ENCODE results near the gene AGBL2.

Gene AGBL2

DNA sequence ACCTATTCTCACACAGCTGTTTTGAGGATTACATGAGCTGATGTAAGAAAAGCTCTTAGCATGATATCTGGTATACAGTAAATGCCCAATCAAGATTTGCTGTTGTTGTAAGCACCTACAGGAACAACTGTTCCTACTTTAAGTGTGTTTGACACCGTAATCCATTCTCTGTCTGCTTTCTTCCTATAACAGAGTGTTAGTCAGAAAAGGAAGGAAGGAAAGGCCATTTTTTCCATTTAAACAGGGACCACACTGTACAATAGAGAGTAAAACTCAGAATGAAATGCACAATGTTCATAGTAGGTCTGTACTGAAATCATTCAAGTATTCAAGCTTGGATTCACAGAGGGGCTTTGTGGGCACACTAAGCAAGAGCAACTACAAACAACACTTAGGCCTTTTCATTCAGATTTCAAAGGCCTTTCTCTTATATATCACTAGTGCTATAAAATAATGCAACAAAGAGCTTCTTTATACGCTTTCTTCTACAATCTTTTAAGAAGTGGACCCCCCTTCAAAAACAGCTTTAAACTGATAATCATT lies 94.3 kb downstream of the AGBL2 start:
- DNase-seq = no peak

DNA sequence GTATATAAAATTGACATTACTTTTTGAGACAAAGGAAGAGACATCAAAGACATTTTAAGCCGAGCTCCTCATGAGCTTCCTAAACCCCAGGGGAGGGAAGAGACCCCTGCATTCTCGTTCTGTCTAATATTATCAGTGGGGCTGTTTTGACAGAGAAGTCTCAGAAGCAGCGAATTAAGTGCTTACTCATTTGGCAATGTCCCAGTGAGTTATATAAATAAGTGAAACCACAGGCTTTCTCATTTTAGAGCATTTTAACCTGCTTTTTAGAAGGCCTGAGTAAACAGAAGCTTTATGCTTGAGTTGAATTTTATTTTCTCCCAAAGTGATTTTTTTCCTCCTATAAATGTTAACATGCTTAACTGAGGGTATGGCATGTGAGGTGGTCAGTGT lies 97.8 kb downstream of the AGBL2 start:
- DNase-seq = no peak

DNA sequence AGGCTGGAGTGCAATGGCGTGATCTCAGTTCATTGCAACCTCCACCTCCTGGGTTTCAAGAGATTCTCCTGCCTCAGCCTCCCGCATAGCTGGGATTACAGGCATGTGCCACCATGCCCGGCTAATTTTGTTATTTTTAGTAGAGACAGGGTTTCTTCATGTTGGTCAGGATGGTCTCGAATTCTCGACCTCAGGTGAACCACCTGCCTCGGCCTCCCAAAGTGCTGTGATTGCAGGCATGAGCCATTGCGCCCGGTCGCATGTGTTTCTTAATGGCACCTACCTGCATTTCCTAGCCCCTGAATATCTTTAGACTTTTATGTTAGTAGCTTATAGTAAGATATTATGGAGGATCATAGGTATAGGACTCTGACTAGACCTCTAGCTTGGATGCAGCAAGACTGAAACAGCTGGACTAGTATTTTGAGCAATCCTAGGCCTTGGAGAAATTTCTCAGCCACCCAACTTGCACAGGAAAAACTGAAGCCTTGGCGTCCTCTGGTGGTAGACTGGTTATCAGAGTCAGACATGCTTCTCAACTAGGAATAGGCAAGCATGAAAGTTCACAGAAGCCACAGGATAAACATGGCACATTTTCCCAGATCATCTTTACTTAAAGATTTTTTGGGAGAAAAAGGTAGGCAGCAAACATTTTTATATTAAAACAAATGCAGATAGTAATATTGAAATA lies 98.3 kb downstream of the AGBL2 start:
- DNase-seq = peak; percentile 2 to 39

- DNase-seq = no peak
Observed at GRCh38 chr11:47615249-47615648, 99.9 kb downstream of the AGBL2 start.

DNA sequence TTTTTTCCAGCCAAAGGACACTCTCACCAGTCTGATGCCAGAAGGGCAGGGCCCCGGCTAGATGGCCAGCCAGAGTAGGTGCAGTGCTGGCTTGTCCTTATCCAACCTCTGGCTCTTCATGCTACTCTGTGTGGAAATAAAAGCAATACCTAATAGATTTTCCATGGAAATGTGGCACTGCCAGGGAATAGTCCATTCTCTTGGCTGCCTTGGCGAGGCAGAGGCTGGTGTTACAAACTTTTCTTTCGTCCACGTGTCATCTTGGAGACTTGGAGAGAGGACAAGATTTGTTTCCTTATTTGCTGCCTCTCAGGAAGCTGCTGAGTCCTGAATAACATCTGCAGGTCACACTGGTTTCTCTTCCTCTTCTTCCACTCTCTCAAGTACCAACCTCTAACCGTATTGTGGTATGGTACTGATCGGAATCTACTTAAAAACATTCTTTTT lies 103.8 kb downstream of the AGBL2 start:
- no peak for DNase-seq

DNA sequence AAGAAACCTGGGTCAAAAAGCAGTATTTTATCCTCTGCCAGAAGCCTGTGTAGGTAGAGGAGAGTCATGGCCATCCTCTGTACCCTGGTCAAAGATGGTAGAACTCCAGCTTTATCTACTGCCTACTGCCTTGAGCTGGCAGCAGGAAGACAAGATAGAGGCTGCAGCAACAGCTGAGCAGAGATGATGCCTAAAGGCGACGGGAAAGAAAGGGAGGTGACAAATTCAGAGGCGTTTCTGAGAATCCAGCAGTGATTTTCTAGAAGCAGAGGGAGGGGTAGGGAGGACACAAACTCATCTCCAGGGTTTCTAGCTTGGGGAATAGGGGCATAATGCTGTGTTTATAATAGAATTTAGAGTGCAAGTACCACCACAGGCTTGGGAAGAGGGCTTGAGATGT lies 105.5 kb downstream of the AGBL2 start:
- DNase-seq = no peak

Data from NCI-H526 (cell line).